ENCODE measurements around the gene NRAS. TPM values are rescaled to one million over a fixed set of nuclear protein-coding genes. Genes with fewer than 3 reads are reported as not detected.

Gene NRAS
- total and polyA plus RNA-seq, 9 of the 15 experiments (the other 6 are each of a cell fraction or from before 2014, with no cell fraction given), result 40.7 to 94.5 (median 75.4) TPM

GRCh38 chr1:114758256-114758832, 41.8 kb upstream of the NRAS start (continued):
- TF ChIP-seq CHAMP1 (IDR thresholded peaks at IDR 0.05) (peak; percentile 4; the same call in 1 of the 2 replicates), BHLHE40 (IDR thresholded peaks at IDR 0.05; ENCODE audit: low read length) (no peak), ZKSCAN8 (CRISPR knock-in tag; IDR thresholded peaks at IDR 0.05) (peak; percentile 62; the same call in 1 of the 2 replicates), CEBPB (tag; IDR thresholded peaks at IDR 0.05) (peak; percentile 13; the same call in 1 of the 2 replicates), KAT8 (IDR thresholded peaks at IDR 0.05; ENCODE audit: low read depth) (peak; percentile 60; the same call in 1 of the 2 replicates), RFX1 (IDR thresholded peaks at IDR 0.05) (no peak), ZNF512 (tag; IDR thresholded peaks at IDR 0.05) (peak; percentile 60; the same call in 1 of the 2 replicates), HES1 (IDR thresholded peaks at IDR 0.05; ENCODE audit: low read depth) (no peak), ELF1 (tag; IDR thresholded peaks at IDR 0.05) (0 out of 2 replicates have a peak, but pooled peaks have one; percentile 5), ZNF175 (CRISPR knock-in tag; IDR thresholded peaks at IDR 0.05; ENCODE audit: low read depth) (peak; percentile 21; the same call in 1 of the 2 replicates), ZNF140 (CRISPR knock-in tag; IDR thresholded peaks at IDR 0.05) (no peak), MBD1 (CRISPR knock-in tag; IDR thresholded peaks at IDR 0.05) (peak; percentile 90; the same call in 1 of the 2 replicates)
